Measurements from ENCODE around the gene PNPLA7. TPM values are rescaled to one million over a fixed set of nuclear protein-coding genes. Genes with fewer than 3 reads are reported as not detected.
"Not testable (repeated sequence)": the region's sequence is repeated elsewhere in the genome, so short reads cannot be mapped to it uniquely, and the experiment has no call there.

Gene PNPLA7
- polyA plus RNA-seq: 1 to 10 TPM; 2.3 to 3.9 TPM

GRCh38 chr9:137550231-137550621 lies at the start of gene PNPLA7:
TSS of gene PNPLA7 (minus strand) at chr9:137550402. CDS start at chr9:137550197, 205 bp downstream.
- Histone ChIP-seq H3K4me3 (ENCODE audit: low read depth in 1 of 2, low read length in 2 of 2) (peak within 1 kb of the TSS; percentile 69 to 70), H3K9me3 (ENCODE audit: control insufficient read depth in 2 of 2, insufficient read depth in 1 of 2, low read depth in 1 of 2, low read length in 1 of 2) (no peaks in the 10 kb centered on the region), H3K27ac (ENCODE audit: low read depth in 2 of 2, low read length in 1 of 2) (peak within 1 kb of the TSS; percentile 87 to 92), H3K27me3 (ENCODE audit: control insufficient read depth in 1 of 2, insufficient read depth in 2 of 2, low read length in 2 of 2) (no peaks in the 10 kb centered on the region), H3K4me1 (ENCODE audit: control insufficient read depth in 2 of 2, insufficient read depth in 2 of 2, low read length in 1 of 2) (peaks cover 0 to 12% of the 10 kb centered on the region in 2 donors), H3K36me3 (ENCODE audit: control insufficient read depth in 2 of 2, insufficient read depth in 2 of 2, low read length in 1 of 2) (peaks cover 4 to 5% of the 10 kb centered on the region in 2 donors)
- 2 to 4% methylated on average over 13 of the region's 13 CpGs for WGBS, 2 donors

GRCh38 chr9:137598943-137599342 lies 48.7 kb upstream of the PNPLA7 start:
- no peak overlapping the region for H3K4me3 ChIP-seq (ENCODE audit: low read depth in 1 of 2, low read length in 2 of 2)
- H3K4me1 ChIP-seq (ENCODE audit: control insufficient read depth in 2 of 2, insufficient read depth in 2 of 2, low read length in 1 of 2): peaks cover 0 to 2% of the 10 kb centered on the region in 2 donors
- H3K36me3 ChIP-seq (ENCODE audit: control insufficient read depth in 2 of 2, insufficient read depth in 2 of 2, low read length in 1 of 2): no peaks in the 10 kb centered on the region
- H3K27me3 ChIP-seq (ENCODE audit: control insufficient read depth in 1 of 2, insufficient read depth in 2 of 2, low read length in 2 of 2): no peaks in the 10 kb centered on the region
- H3K27ac ChIP-seq (ENCODE audit: low read depth in 2 of 2, low read length in 1 of 2): no peak overlapping the region
- H3K9me3 ChIP-seq (ENCODE audit: control insufficient read depth in 2 of 2, insufficient read depth in 1 of 2, low read depth in 1 of 2, low read length in 1 of 2): no peaks in the 10 kb centered on the region
- WGBS, 2 donors: 77 to 79% methylated on average over 8 of the region's 8 CpGs

GRCh38 chr9:137596577-137596976 lies 46.4 kb upstream of the PNPLA7 start:
- H3K4me1 ChIP-seq (ENCODE audit: control insufficient read depth in 2 of 2, insufficient read depth in 2 of 2, low read length in 1 of 2); H3K27ac ChIP-seq (ENCODE audit: low read depth in 2 of 2, low read length in 1 of 2); H3K27me3 ChIP-seq (ENCODE audit: control insufficient read depth in 1 of 2, insufficient read depth in 2 of 2, low read length in 2 of 2); H3K9me3 ChIP-seq (ENCODE audit: control insufficient read depth in 2 of 2, insufficient read depth in 1 of 2, low read depth in 1 of 2, low read length in 1 of 2); H3K36me3 ChIP-seq (ENCODE audit: control insufficient read depth in 2 of 2, insufficient read depth in 2 of 2, low read length in 1 of 2); H3K4me3 ChIP-seq (ENCODE audit: low read depth in 1 of 2, low read length in 2 of 2): not testable (repeated sequence)
- 90 to 95% methylated on average over 7 of the region's 7 CpGs for WGBS, 2 donors

GRCh38 chr9:137593176-137593575 lies 43.0 kb upstream of the PNPLA7 start:
- peaks cover 0 to 3% of the 10 kb centered on the region in 2 donors for H3K36me3 ChIP-seq (ENCODE audit: control insufficient read depth in 2 of 2, insufficient read depth in 2 of 2, low read length in 1 of 2)
- H3K9me3 ChIP-seq (ENCODE audit: control insufficient read depth in 2 of 2, insufficient read depth in 1 of 2, low read depth in 1 of 2, low read length in 1 of 2): no peaks in the 10 kb centered on the region
- 63 to 84% methylated on average over 12 of the region's 12 CpGs for WGBS, 2 donors
- H3K4me3 ChIP-seq (ENCODE audit: low read depth in 1 of 2, low read length in 2 of 2): no peak overlapping the region
- H3K4me1 ChIP-seq (ENCODE audit: control insufficient read depth in 2 of 2, insufficient read depth in 2 of 2, low read length in 1 of 2): peaks cover 6 to 10% of the 10 kb centered on the region in 2 donors
- H3K27ac ChIP-seq (ENCODE audit: low read depth in 2 of 2, low read length in 1 of 2): no peak overlapping the region
- no peaks in the 10 kb centered on the region for H3K27me3 ChIP-seq (ENCODE audit: control insufficient read depth in 1 of 2, insufficient read depth in 2 of 2, low read length in 2 of 2)

- Histone ChIP-seq H3K9me3 (ENCODE audit: control insufficient read depth in 2 of 2, insufficient read depth in 1 of 2, low read depth in 1 of 2, low read length in 1 of 2) (no peaks in the 10 kb centered on the region), H3K4me1 (ENCODE audit: control insufficient read depth in 2 of 2, insufficient read depth in 2 of 2, low read length in 1 of 2) (peaks cover 6 to 10% of the 10 kb centered on the region in 2 donors), H3K27ac (ENCODE audit: low read depth in 2 of 2, low read length in 1 of 2) (no peak overlapping the region), H3K36me3 (ENCODE audit: control insufficient read depth in 2 of 2, insufficient read depth in 2 of 2, low read length in 1 of 2) (peaks cover 0 to 5% of the 10 kb centered on the region in 2 donors), H3K27me3 (ENCODE audit: control insufficient read depth in 1 of 2, insufficient read depth in 2 of 2, low read length in 2 of 2) (no peaks in the 10 kb centered on the region), H3K4me3 (ENCODE audit: low read depth in 1 of 2, low read length in 2 of 2) (no peak overlapping the region)
- WGBS, 2 donors: 54 to 73% methylated on average over 7 of the region's 7 CpGs
These were observed 42.6 kb upstream of the PNPLA7 start for GRCh38 chr9:137592767-137593166.

- WGBS, 2 donors: 1% methylated on average over 76 to 113 of the region's 113 CpGs
- H3K36me3 ChIP-seq (ENCODE audit: control insufficient read depth in 2 of 2, insufficient read depth in 2 of 2, low read length in 1 of 2): peaks cover 0 to 24% of the 10 kb centered on the region in 2 donors
- H3K4me1 ChIP-seq (ENCODE audit: control insufficient read depth in 2 of 2, insufficient read depth in 2 of 2, low read length in 1 of 2): peaks cover 6 to 10% of the 10 kb centered on the region in 2 donors
- H3K27me3 ChIP-seq (ENCODE audit: control insufficient read depth in 1 of 2, insufficient read depth in 2 of 2, low read length in 2 of 2): no peaks in the 10 kb centered on the region
- H3K4me3 ChIP-seq (ENCODE audit: low read depth in 1 of 2, low read length in 2 of 2): peak within 1 kb of the TSS; percentile 69 to 84
- H3K27ac ChIP-seq (ENCODE audit: low read depth in 2 of 2, low read length in 1 of 2): peak within 1 kb of the TSS; percentile 47 to 70
- H3K9me3 ChIP-seq (ENCODE audit: control insufficient read depth in 2 of 2, insufficient read depth in 1 of 2, low read depth in 1 of 2, low read length in 1 of 2): no peaks in the 10 kb centered on the region
These were observed 40.5 kb upstream of the PNPLA7 start, which contains the start of gene ZMYND19 for GRCh38 chr9:137590469-137591383. TSS of gene ZMYND19 (minus strand) at chr9:137590512. CDS start at chr9:137590263, 249 bp downstream.

- peak overlapping the region; percentile 47 to 51 for H3K27ac ChIP-seq (ENCODE audit: low read depth in 2 of 2, low read length in 1 of 2)
- H3K4me3 ChIP-seq (ENCODE audit: low read depth in 1 of 2, low read length in 2 of 2): peak overlapping the region; percentile 65 to 84
- peaks cover 0 to 27% of the 10 kb centered on the region in 2 donors for H3K36me3 ChIP-seq (ENCODE audit: control insufficient read depth in 2 of 2, insufficient read depth in 2 of 2, low read length in 1 of 2)
- H3K4me1 ChIP-seq (ENCODE audit: control insufficient read depth in 2 of 2, insufficient read depth in 2 of 2, low read length in 1 of 2): peaks cover 6 to 10% of the 10 kb centered on the region in 2 donors
- H3K9me3 ChIP-seq (ENCODE audit: control insufficient read depth in 2 of 2, insufficient read depth in 1 of 2, low read depth in 1 of 2, low read length in 1 of 2): no peaks in the 10 kb centered on the region
- WGBS, 2 donors: 0 to 1% methylated on average over 30 to 61 of the region's 61 CpGs
- H3K27me3 ChIP-seq (ENCODE audit: control insufficient read depth in 1 of 2, insufficient read depth in 2 of 2, low read length in 2 of 2): no peaks in the 10 kb centered on the region
These were observed 39.9 kb upstream of the PNPLA7 start for GRCh38 chr9:137590123-137590468.

- no peaks in the 10 kb centered on the region for H3K9me3 ChIP-seq (ENCODE audit: control insufficient read depth in 2 of 2, insufficient read depth in 1 of 2, low read depth in 1 of 2, low read length in 1 of 2)
- peaks cover 6 to 10% of the 10 kb centered on the region in 2 donors for H3K4me1 ChIP-seq (ENCODE audit: control insufficient read depth in 2 of 2, insufficient read depth in 2 of 2, low read length in 1 of 2)
- peak overlapping the region; percentile 47 to 51 for H3K27ac ChIP-seq (ENCODE audit: low read depth in 2 of 2, low read length in 1 of 2)
- peaks cover 0 to 28% of the 10 kb centered on the region in 2 donors for H3K36me3 ChIP-seq (ENCODE audit: control insufficient read depth in 2 of 2, insufficient read depth in 2 of 2, low read length in 1 of 2)
- no peaks in the 10 kb centered on the region for H3K27me3 ChIP-seq (ENCODE audit: control insufficient read depth in 1 of 2, insufficient read depth in 2 of 2, low read length in 2 of 2)
- H3K4me3 ChIP-seq (ENCODE audit: low read depth in 1 of 2, low read length in 2 of 2): peak overlapping the region; percentile 65 to 84
- 5 to 7% methylated on average over 42 to 58 of the region's 58 CpGs for WGBS, 2 donors
These were observed 39.4 kb upstream of the PNPLA7 start for GRCh38 chr9:137589441-137590122.

- peaks cover 6 to 10% of the 10 kb centered on the region in 2 donors for H3K4me1 ChIP-seq (ENCODE audit: control insufficient read depth in 2 of 2, insufficient read depth in 2 of 2, low read length in 1 of 2)
- H3K9me3 ChIP-seq (ENCODE audit: control insufficient read depth in 2 of 2, insufficient read depth in 1 of 2, low read depth in 1 of 2, low read length in 1 of 2): no peaks in the 10 kb centered on the region
- H3K27me3 ChIP-seq (ENCODE audit: control insufficient read depth in 1 of 2, insufficient read depth in 2 of 2, low read length in 2 of 2): no peaks in the 10 kb centered on the region
- H3K27ac ChIP-seq (ENCODE audit: low read depth in 2 of 2, low read length in 1 of 2): peak overlapping the region; percentile 47 to 51
- WGBS, 2 donors: 79 to 80% methylated on average over 6 of the region's 6 CpGs
- H3K36me3 ChIP-seq (ENCODE audit: control insufficient read depth in 2 of 2, insufficient read depth in 2 of 2, low read length in 1 of 2): peaks cover 0 to 34% of the 10 kb centered on the region in 2 donors
- H3K4me3 ChIP-seq (ENCODE audit: low read depth in 1 of 2, low read length in 2 of 2): peak overlapping the region; percentile 65 to 84
These were observed 38.7 kb upstream of the PNPLA7 start for GRCh38 chr9:137588891-137589290.
